ENCODE results near the gene TRMT44. TPM values are rescaled to one million over a fixed set of nuclear protein-coding genes. Genes with fewer than 3 reads are reported as not detected.

TRMT44 gene
- polyA plus RNA-seq, 3 donors: 4.9 to 7.5 (median 6.6) TPM

GRCh38 chr4:8516996-8517550 lies 76.5 kb downstream of the TRMT44 start:
- Mint-ChIP-seq H3K36me3 (no peaks in the 10 kb centered on the region), H3K4me1 (no peaks in the 10 kb centered on the region), H3K9me3 (peaks cover 7 to 19% (median 12%) of the 10 kb centered on the region in 7 donors), H3K27me3 (ENCODE audit: low read depth in 3 of 3) (peaks cover 3 to 8% (median 4%) of the 10 kb centered on the region in 3 donors), H3K27ac (no peak overlapping the region), H3K4me3 (no peak overlapping the region)
- H3K27me3 ChIP-seq (ENCODE audit: control insufficient read depth in 2 of 2, insufficient read depth in 2 of 2, low read length in 2 of 2): no peaks in the 10 kb centered on the region
- no peaks in the 10 kb centered on the region for H3K4me1 ChIP-seq (ENCODE audit: control insufficient read depth in 1 of 2, insufficient read depth in 2 of 2, low read length in 2 of 2)
- no peak overlapping the region for H3K4me3 ChIP-seq (replicated peaks in 1 of 3; ENCODE audit: low read depth in 2 of 3, low read length in 3 of 3)
- no peak overlapping the region for H3K4me2 ChIP-seq (replicated peaks; ENCODE audit: extremely low read depth, low read length, poor library complexity, severe bottlenecking)
- no peaks in the 10 kb centered on the region for H3K36me3 ChIP-seq (replicated peaks in 1 of 2; ENCODE audit: control insufficient read depth in 1 of 2, insufficient read depth in 2 of 2, low read length in 2 of 2)
- no peak for DNase-seq
- H4K20me1 ChIP-seq (ENCODE audit: insufficient read depth, low read length): no peaks in the 10 kb centered on the region
- peaks cover 0 to 16% of the 10 kb centered on the region in 2 donors for H3K9me3 ChIP-seq (replicated peaks in 1 of 2; ENCODE audit: control insufficient read depth in 1 of 2, insufficient read depth in 1 of 2, low read length in 2 of 2)
- intact Hi-C loops (cut with micrococcal nuclease): no loop called here
- H3K27ac ChIP-seq (ENCODE audit: low read depth in 1 of 2, low read length in 2 of 2): no peak overlapping the region
- 85% methylated on average over 4 of the region's 5 CpGs for WGBS (ENCODE audit: insufficient coverage)
- no peak for TF ChIP-seq CTCF (IDR thresholded peaks at IDR 0.05)
- no peak overlapping the region for H2AFZ ChIP-seq (ENCODE audit: insufficient read depth, low read depth, low read length, poor library complexity, severe bottlenecking)
- no peaks in the 10 kb centered on the region for H3K79me2 ChIP-seq (ENCODE audit: insufficient read depth, low read length)
- H3K9ac ChIP-seq (ENCODE audit: insufficient read depth, low read length, poor library complexity, severe bottlenecking): no peak overlapping the region

GRCh38 chr4:8517946-8518345 lies 77.4 kb downstream of the TRMT44 start:
- Histone ChIP-seq H3K27ac (ENCODE audit: low read depth in 1 of 2, low read length in 2 of 2) (no peak overlapping the region), H3K36me3 (replicated peaks in 1 of 2; ENCODE audit: control insufficient read depth in 1 of 2, insufficient read depth in 2 of 2, low read length in 2 of 2) (no peaks in the 10 kb centered on the region), H3K4me3 (replicated peaks in 1 of 3; ENCODE audit: low read depth in 2 of 3, low read length in 3 of 3) (no peak overlapping the region), H2AFZ (ENCODE audit: insufficient read depth, low read depth, low read length, poor library complexity, severe bottlenecking) (no peak overlapping the region), H3K4me2 (replicated peaks; ENCODE audit: extremely low read depth, low read length, poor library complexity, severe bottlenecking) (no peak overlapping the region), H3K27me3 (ENCODE audit: control insufficient read depth in 2 of 2, insufficient read depth in 2 of 2, low read length in 2 of 2) (no peaks in the 10 kb centered on the region), H3K79me2 (ENCODE audit: insufficient read depth, low read length) (no peaks in the 10 kb centered on the region), H3K9ac (ENCODE audit: insufficient read depth, low read length, poor library complexity, severe bottlenecking) (no peak overlapping the region), H3K9me3 (replicated peaks in 1 of 2; ENCODE audit: control insufficient read depth in 1 of 2, insufficient read depth in 1 of 2, low read length in 2 of 2) (peaks cover 0 to 17% of the 10 kb centered on the region in 2 donors), H3K4me1 (ENCODE audit: control insufficient read depth in 1 of 2, insufficient read depth in 2 of 2, low read length in 2 of 2) (no peaks in the 10 kb centered on the region), H4K20me1 (ENCODE audit: insufficient read depth, low read length) (no peaks in the 10 kb centered on the region)
- no peaks in the 10 kb centered on the region for H3K36me3 Mint-ChIP-seq
- H3K9me3 Mint-ChIP-seq: peaks cover 7 to 19% (median 13%) of the 10 kb centered on the region in 7 donors
- H3K27ac Mint-ChIP-seq: no peak overlapping the region
- no peak overlapping the region for H3K4me3 Mint-ChIP-seq
- H3K27me3 Mint-ChIP-seq (ENCODE audit: low read depth in 3 of 3): peaks cover 3 to 8% (median 4%) of the 10 kb centered on the region in 3 donors
- H3K4me1 Mint-ChIP-seq: no peaks in the 10 kb centered on the region
- no peak for TF ChIP-seq CTCF (IDR thresholded peaks at IDR 0.05)
- WGBS (ENCODE audit: insufficient coverage): 96% methylated on average over 11 of the region's 13 CpGs
- intact Hi-C loops (cut with micrococcal nuclease): no loop called here
- DNase-seq: no peak

All from CD14-positive monocyte (primary cell).